Activated naive CD8-positive, alpha-beta T cell treated with anti-CD3 and anti-CD28 coated beads, Interleukin-2, amount 10 ng/mL, durations not matched to agents 7 days and 5 days (primary cell): ENCODE data around the gene SPRYD4. TPM values are rescaled to one million over a fixed set of nuclear protein-coding genes. Genes with fewer than 3 reads are reported as not detected.
"Not testable (repeated sequence)": the region's sequence is repeated elsewhere in the genome, so short reads cannot be mapped to it uniquely, and the experiment has no call there.

Source experiments
- ATAC-seq: fragments of 150-1000 bp; cut with Tn5 transposase; one replicate; pipeline ENCODE4 v1.10.0; 2021; ENCODE audit warnings: low read depth, moderate library complexity
- POLR2A ChIA-PET: fragments of 350-600 bp; sonication (Branson Sonifier 250); formaldehyde crosslinking; loops from one replicate; lab custom pipeline; 2021; ENCODE audit warnings: antibody characterized with exemption; lab: Charles Lee
- DNase-seq: peaks from one replicate; pipeline ENCODE4 v3.0.0; 2021
- H3K27ac Mint-ChIP-seq: one replicate; pipeline ENCODE4 v1.8.0; 2022; ENCODE audit warnings: mild to moderate bottlenecking, mixed read lengths
- H3K27me3 Mint-ChIP-seq: one replicate; pipeline ENCODE4 v1.8.0; 2022; ENCODE audit warnings: mild to moderate bottlenecking, moderate library complexity, mixed read lengths
- H3K36me3 Mint-ChIP-seq: one replicate; pipeline ENCODE4 v1.8.0; 2021; ENCODE audit warnings: mild to moderate bottlenecking, mixed read lengths
- H3K4me1 Mint-ChIP-seq: one replicate; pipeline ENCODE4 v1.8.0; 2021; ENCODE audit warnings: mixed read lengths
- H3K4me3 Mint-ChIP-seq: one replicate; pipeline ENCODE4 v1.8.0; 2022; ENCODE audit warnings: mild to moderate bottlenecking, moderate library complexity, mixed read lengths
- H3K9me3 Mint-ChIP-seq: one replicate; pipeline ENCODE4 v1.8.0; 2021; ENCODE audit warnings: mixed read lengths
- total RNA-seq, 2 experiments: library from RNA; stranded (reverse); gene quantifications; one replicate each; pipeline ENCODE4 v1.2.3, GENCODE V29; 2021

SPRYD4 gene
- total RNA-seq, 2 experiments from 2014 or later = 3.9 to 4.1 TPM

GRCh38 chr12:56486694-56487093 is 18.3 kb downstream of the SPRYD4 start:
- Mint-ChIP-seq H3K27ac (no peak overlapping the region), H3K36me3 (peaks cover 2% of the 10 kb centered on the region), H3K9me3 (peaks cover 2% of the 10 kb centered on the region), H3K4me3 (no peak overlapping the region), H3K27me3 (peaks cover 44% of the 10 kb centered on the region), H3K4me1 (peaks cover 11% of the 10 kb centered on the region)
- POLR2A ChIA-PET = no interaction called here
- ATAC-seq (no peak), DNase-seq (no peak)

- ATAC-seq (peak; percentile 25), DNase-seq (no peak)
- POLR2A ChIA-PET = no interaction called here
- peaks cover 11% of the 10 kb centered on the region for H3K4me1 Mint-ChIP-seq
- H3K36me3 Mint-ChIP-seq = peaks cover 2% of the 10 kb centered on the region
- H3K27me3 Mint-ChIP-seq = peaks cover 46% of the 10 kb centered on the region
- H3K27ac Mint-ChIP-seq = peak overlapping the region; percentile 52
- peaks cover 2% of the 10 kb centered on the region for H3K9me3 Mint-ChIP-seq
- peak overlapping the region; percentile 85 for H3K4me3 Mint-ChIP-seq
Measured at GRCh38 chr12:56487448-56488040, 19.2 kb downstream of the SPRYD4 start.

- POLR2A ChIA-PET = no interaction called here
- Mint-ChIP-seq H3K4me3 (peak within 1 kb of the TSS; percentile 85), H3K27me3 (peaks cover 52% of the 10 kb centered on the region), H3K4me1 (peaks cover 11% of the 10 kb centered on the region), H3K27ac (peak within 1 kb of the TSS; percentile 63), H3K36me3 (peaks cover 2% of the 10 kb centered on the region), H3K9me3 (peaks cover 3% of the 10 kb centered on the region)
- DNase-seq (peak; percentile 69), ATAC-seq (peak; percentile 97)
Measured at GRCh38 chr12:56488041-56488955, 19.9 kb downstream of the SPRYD4 start, which contains the start of gene GLS2. GLS2 (minus strand) TSS chr12:56488161; CDS start chr12:56488118, 43 bp downstream.

GRCh38 chr12:56490360-56490759 is 22.0 kb downstream of the SPRYD4 start:
- POLR2A ChIA-PET = no interaction called here
- no peak overlapping the region for H3K4me3 Mint-ChIP-seq
- H3K4me1 Mint-ChIP-seq = peaks cover 11% of the 10 kb centered on the region
- DNase-seq (no peak), ATAC-seq (no peak)
- H3K9me3 Mint-ChIP-seq = peaks cover 3% of the 10 kb centered on the region
- peaks cover 52% of the 10 kb centered on the region for H3K27me3 Mint-ChIP-seq
- no peak overlapping the region for H3K27ac Mint-ChIP-seq
- peaks cover 2% of the 10 kb centered on the region for H3K36me3 Mint-ChIP-seq

- H3K27ac Mint-ChIP-seq, POLR2A ChIA-PET, H3K9me3 Mint-ChIP-seq, H3K4me3 Mint-ChIP-seq, H3K36me3 Mint-ChIP-seq, H3K4me1 Mint-ChIP-seq, DNase-seq, ATAC-seq: not testable (repeated sequence)
- H3K27me3 Mint-ChIP-seq = peaks cover 39% of the 10 kb centered on the region
Measured at GRCh38 chr12:56493409-56494105, 25.2 kb downstream of the SPRYD4 start.

GRCh38 chr12:56494106-56494415 is 25.7 kb downstream of the SPRYD4 start:
- H3K4me1 Mint-ChIP-seq, DNase-seq, H3K9me3 Mint-ChIP-seq, ATAC-seq, H3K27ac Mint-ChIP-seq, POLR2A ChIA-PET, H3K36me3 Mint-ChIP-seq, H3K4me3 Mint-ChIP-seq: not testable (repeated sequence)
- peaks cover 37% of the 10 kb centered on the region for H3K27me3 Mint-ChIP-seq

GRCh38 chr12:56494481-56494880 is 26.1 kb downstream of the SPRYD4 start:
- H3K9me3 Mint-ChIP-seq, H3K4me3 Mint-ChIP-seq, ATAC-seq, POLR2A ChIA-PET, H3K27ac Mint-ChIP-seq, H3K36me3 Mint-ChIP-seq, DNase-seq, H3K4me1 Mint-ChIP-seq: not testable (repeated sequence)
- peaks cover 33% of the 10 kb centered on the region for H3K27me3 Mint-ChIP-seq

GRCh38 chr12:56496704-56497103 is 28.3 kb downstream of the SPRYD4 start:
- peak; percentile 39 for DNase-seq
- H3K9me3 Mint-ChIP-seq, H3K27ac Mint-ChIP-seq, ATAC-seq, POLR2A ChIA-PET, H3K4me1 Mint-ChIP-seq, H3K36me3 Mint-ChIP-seq: not testable (repeated sequence)
- Mint-ChIP-seq H3K4me3 (peak overlapping the region; percentile 25), H3K27me3 (peaks cover 10% of the 10 kb centered on the region)

- H3K36me3 Mint-ChIP-seq, H3K27ac Mint-ChIP-seq: not testable (repeated sequence)
Measured at GRCh38 chr12:56498126-56498902, 29.9 kb downstream of the SPRYD4 start.

GRCh38 chr12:56499452-56499851 is 31.1 kb downstream of the SPRYD4 start:
- DNase-seq, POLR2A ChIA-PET, H3K27ac Mint-ChIP-seq, H3K4me3 Mint-ChIP-seq, H3K27me3 Mint-ChIP-seq, H3K36me3 Mint-ChIP-seq, ATAC-seq, H3K9me3 Mint-ChIP-seq, H3K4me1 Mint-ChIP-seq: not testable (repeated sequence)

More at GRCh38 chr12:56498126-56498902, 29.9 kb downstream of the SPRYD4 start:
- H3K4me3 Mint-ChIP-seq, H3K9me3 Mint-ChIP-seq, ATAC-seq, DNase-seq, H3K27me3 Mint-ChIP-seq, POLR2A ChIA-PET, H3K4me1 Mint-ChIP-seq: not testable (repeated sequence)

- DNase-seq, H3K4me1 Mint-ChIP-seq, ATAC-seq, H3K27me3 Mint-ChIP-seq, H3K9me3 Mint-ChIP-seq, H3K27ac Mint-ChIP-seq, H3K36me3 Mint-ChIP-seq, POLR2A ChIA-PET, H3K4me3 Mint-ChIP-seq: not testable (repeated sequence)
Measured at GRCh38 chr12:56499879-56500278, 31.5 kb downstream of the SPRYD4 start.

GRCh38 chr12:56510786-56511185 is 42.4 kb downstream of the SPRYD4 start:
- Mint-ChIP-seq H3K4me1 (peaks cover 3% of the 10 kb centered on the region), H3K36me3 (no peaks in the 10 kb centered on the region), H3K27ac (no peak overlapping the region), H3K4me3 (no peak overlapping the region), H3K27me3 (peaks cover 5% of the 10 kb centered on the region), H3K9me3 (no peaks in the 10 kb centered on the region)
- no peak for DNase-seq
- POLR2A ChIA-PET = no interaction called here
- no peak for ATAC-seq

- POLR2A ChIA-PET = interaction anchor here (1.0 to 1.3 kb wide), 2 partner anchors 120 to 123 kb away, joined by 3 read pairs; no protein-coding TSS in a partner anchor
- H3K4me1 Mint-ChIP-seq, H3K27ac Mint-ChIP-seq, DNase-seq, H3K36me3 Mint-ChIP-seq, ATAC-seq, H3K9me3 Mint-ChIP-seq, H3K4me3 Mint-ChIP-seq, H3K27me3 Mint-ChIP-seq: not testable (repeated sequence)
Measured at GRCh38 chr12:56514014-56514318, 45.6 kb downstream of the SPRYD4 start.
